Forelimb muscle (tissue), 1 donor: ENCODE data around the gene SGPP1. TPM values are rescaled to one million over a fixed set of nuclear protein-coding genes. Genes with fewer than 3 reads are reported as not detected.
"Not testable (repeated sequence)": the region's sequence is repeated elsewhere in the genome, so short reads cannot be mapped to it uniquely, and the experiment has no call there.

Source experiments
- DNase-seq: peaks from one replicate; pipeline ENCODE4 v3.0.0-alpha.2; 2013; ENCODE audit warnings: low read depth
- polyA plus RNA-seq: library from polyadenylated mRNA; unstranded; fragments of 120-200 nt; gene quantifications from one replicate; pipeline ENCODE4 v1.2.1, GENCODE V29; 2013; ENCODE audit not compliant: insufficient read length

The SGPP1 gene
- 8.4 TPM for polyA plus RNA-seq

- no peak for DNase-seq
Observed at GRCh38 chr14:63727736-63728728, at the start of gene SGPP1. SGPP1 (minus strand) TSS chr14:63728065; CDS start chr14:63727944, 121 bp downstream.

GRCh38 chr14:63777024-63777423, 49.2 kb upstream of the SGPP1 start:
- DNase-seq, result no peak

- DNase-seq, result no peak
Observed at GRCh38 chr14:63773504-63773903, 45.6 kb upstream of the SGPP1 start.

- DNase-seq, result peak; percentile 28
Observed at GRCh38 chr14:63770187-63770807, 42.4 kb upstream of the SGPP1 start.

GRCh38 chr14:63766611-63767010, 38.7 kb upstream of the SGPP1 start:
- DNase-seq, result no peak

- no peak for DNase-seq
Observed at GRCh38 chr14:63764620-63765139, 36.8 kb upstream of the SGPP1 start.

- DNase-seq, result no peak
Observed at GRCh38 chr14:63764103-63764502, 36.2 kb upstream of the SGPP1 start.

GRCh38 chr14:63761351-63762117, 33.7 kb upstream of the SGPP1 start:
- DNase-seq, result no peak

- no peak for DNase-seq
Observed at GRCh38 chr14:63760014-63760413, 32.1 kb upstream of the SGPP1 start.

GRCh38 chr14:63759456-63759855, 31.6 kb upstream of the SGPP1 start:
- DNase-seq, result no peak

- no peak for DNase-seq
Observed at GRCh38 chr14:63757211-63757610, 29.3 kb upstream of the SGPP1 start.

GRCh38 chr14:63752449-63753169, 24.7 kb upstream of the SGPP1 start:
- DNase-seq, result no peak

GRCh38 chr14:63751076-63751475, 23.2 kb upstream of the SGPP1 start:
- DNase-seq, result not testable (repeated sequence)

- no peak for DNase-seq
Observed at GRCh38 chr14:63747846-63748245, 20.0 kb upstream of the SGPP1 start.

GRCh38 chr14:63745858-63746425, 18.1 kb upstream of the SGPP1 start:
- no peak for DNase-seq

GRCh38 chr14:63745272-63745671, 17.4 kb upstream of the SGPP1 start:
- no peak for DNase-seq

GRCh38 chr14:63737582-63738006, 9.7 kb upstream of the SGPP1 start:
- DNase-seq, result no peak

GRCh38 chr14:63735720-63736119, 7.9 kb upstream of the SGPP1 start:
- DNase-seq, result no peak

GRCh38 chr14:63730659-63731058, 2.8 kb upstream of the SGPP1 start:
- DNase-seq, result no peak

- no peak for DNase-seq
Observed at GRCh38 chr14:63727231-63727735, 582 bp downstream of the SGPP1 start.

GRCh38 chr14:63726499-63726898, 1.4 kb downstream of the SGPP1 start:
- no peak for DNase-seq
